HUDEP-2 (cell line): ENCODE data around the gene NCBP3.
"Not testable (repeated sequence)": the region's sequence is repeated elsewhere in the genome, so short reads cannot be mapped to it uniquely, and the experiment has no call there.

Source experiments
- DNase-seq, 76 experiments: peaks; one replicate each; lab custom pipeline; 2025; ENCODE audit not compliant: unreplicated experiment in 76 of 76; lab: John Stamatoyannopoulos, UW

The NCBP3 gene

DNA sequence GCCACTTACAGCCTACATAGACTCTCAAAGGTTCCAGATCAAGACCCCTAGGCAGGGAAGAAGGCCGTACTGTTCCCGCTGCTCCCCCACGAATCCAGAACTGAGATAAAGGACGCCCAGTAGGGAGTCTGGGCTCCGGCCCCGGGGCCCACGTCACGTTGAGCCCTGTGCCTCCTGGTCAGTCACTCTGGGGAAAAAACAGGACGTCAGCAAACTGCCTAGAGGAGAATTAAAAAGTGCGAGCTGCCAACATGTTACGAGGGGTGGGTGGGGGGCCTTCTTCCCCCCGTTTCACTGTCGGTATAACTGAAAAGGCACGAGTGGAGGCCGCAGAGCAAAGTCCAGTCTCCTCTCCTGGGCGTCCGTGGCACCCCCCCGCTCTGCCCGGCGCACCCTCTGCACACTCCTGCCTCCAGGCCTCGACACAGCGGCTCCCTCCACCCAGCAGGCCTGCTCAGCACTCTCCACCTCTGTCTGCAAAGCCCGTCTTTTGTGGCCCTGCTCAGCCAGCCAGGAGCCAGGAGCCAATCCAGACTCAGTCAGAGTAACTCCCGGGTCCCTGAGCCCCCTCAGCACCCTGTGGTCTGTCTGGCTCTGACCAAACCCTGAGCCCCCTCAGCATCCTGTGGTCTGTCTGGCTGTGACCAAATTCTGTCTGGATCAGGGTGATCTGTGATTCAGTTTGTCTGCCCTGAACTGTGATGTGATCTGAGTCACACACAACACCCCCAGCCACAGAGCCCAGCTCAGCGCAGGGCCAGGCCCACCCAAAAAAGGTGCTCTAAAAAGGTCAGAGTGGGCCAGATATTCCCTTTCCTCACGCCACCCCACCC, 51.3 kb downstream of the NCBP3 start:
- no peak for DNase-seq

DNA sequence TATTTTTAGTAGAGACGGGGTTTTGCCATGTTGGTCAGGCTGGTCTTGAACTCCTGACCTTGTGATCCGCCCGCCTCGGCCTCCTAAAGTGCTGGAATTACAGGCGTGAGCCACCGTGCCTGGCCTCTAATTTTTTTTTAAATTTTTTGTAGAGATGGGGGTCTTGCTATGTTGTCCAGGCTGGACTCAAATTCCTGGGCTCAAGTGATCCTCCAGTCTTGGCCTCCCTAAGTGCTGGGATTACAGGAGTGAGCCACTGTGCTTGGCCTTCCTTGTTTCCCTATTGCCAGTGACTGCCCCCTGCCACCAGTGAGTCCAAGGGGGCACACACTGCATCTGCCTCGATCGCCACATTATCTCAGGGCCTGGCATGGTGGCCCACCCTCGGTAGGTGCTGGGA, 51.9 kb downstream of the NCBP3 start:
- not testable (repeated sequence) for DNase-seq

DNA sequence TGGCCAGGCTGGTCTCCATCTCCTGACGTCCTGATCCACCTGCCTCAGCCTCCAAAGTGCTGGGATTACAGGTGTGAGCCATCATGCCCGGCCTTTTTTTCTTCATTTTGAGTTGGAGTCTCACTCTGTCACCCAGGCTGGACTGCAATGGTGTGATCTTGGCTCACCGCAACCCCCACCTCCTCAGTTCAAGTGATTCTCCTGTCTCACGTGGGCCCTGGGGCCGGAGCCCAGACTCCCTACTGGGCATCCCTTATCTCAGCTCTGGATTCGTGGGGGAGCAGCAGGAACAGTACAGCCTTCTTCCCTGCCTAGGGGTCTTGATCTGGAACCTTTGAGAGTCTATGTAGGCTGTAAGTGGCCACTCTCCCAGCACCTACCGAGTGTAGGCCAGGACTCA, 52.8 kb downstream of the NCBP3 start:
- not testable (repeated sequence) for DNase-seq

DNA sequence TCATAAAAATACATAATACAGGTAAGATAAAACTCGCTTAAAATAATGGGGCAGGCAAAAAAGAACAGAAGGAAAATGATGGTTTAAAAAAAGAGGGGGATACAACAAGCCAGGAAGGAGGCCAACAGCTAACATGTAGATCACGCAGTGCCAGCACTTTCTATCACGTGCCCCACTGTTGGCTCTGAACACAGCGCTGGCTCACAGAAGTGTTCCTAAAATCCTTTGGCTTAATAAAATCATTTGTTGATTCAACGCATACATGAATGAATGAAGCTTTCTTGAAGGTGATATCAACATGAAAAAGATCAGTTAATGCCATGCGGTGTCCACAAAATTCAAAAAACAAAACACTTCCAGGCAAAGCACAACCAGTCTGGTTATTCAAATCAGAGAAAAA, 53.6 kb downstream of the NCBP3 start:
- no peak for DNase-seq

DNA sequence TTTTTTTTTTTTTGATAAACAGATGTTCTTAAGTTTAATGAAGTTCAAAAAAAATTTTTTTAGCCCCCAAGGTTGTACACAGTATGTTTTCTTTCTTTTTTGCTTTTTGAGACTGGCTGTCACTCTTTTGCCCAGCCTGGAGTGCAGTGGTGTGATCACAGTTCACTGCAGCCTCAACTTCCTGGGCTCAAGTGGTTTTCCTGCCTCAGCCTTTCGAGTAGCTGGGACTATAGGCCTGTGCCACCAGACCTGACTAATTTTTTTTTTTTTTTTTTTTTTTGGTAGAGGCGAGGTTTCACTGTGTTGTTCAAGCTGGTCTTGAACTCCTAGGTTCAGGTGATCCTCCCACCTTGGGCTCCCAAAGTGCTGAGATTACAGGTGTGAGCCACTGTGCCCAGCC, 57.8 kb downstream of the NCBP3 start:
- no peak for DNase-seq

DNA sequence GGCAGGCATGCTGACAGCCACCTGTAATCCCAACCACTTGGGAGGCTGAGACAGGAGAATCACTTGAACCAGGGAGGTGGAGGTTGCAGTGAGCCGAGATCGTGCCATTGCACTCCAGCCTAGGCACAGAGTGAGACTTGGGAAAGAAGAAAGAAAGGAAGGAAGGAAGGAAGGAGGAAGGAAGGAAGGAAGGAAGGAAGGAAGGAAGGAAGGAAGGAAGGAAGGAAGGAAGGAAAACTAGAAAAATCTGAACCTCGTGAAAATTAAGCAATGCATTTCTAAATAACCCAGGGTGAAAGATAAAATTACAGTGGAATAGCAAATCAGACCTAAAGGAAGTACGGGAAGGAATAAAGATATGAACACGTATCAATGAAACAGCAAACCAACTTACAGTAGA, 60.7 kb downstream of the NCBP3 start:
- not testable (repeated sequence) for DNase-seq

DNA sequence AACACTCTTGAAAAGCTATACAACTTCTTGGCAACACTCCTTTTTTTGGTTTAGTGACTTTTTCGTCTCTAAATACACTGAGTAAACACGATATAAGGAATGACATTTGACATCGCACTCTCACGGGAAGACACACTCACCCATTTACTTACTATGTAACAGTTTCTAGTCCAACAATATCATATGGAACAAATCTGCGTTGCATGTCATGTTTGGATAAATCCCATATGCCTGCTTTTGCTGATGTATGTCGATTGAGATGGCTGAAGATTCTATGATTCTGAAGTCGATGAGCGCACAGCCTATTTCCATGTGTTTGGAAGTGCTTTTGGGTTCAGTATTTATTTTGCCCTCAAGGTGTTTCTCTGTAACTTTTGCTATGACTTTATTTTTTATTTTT, 63.3 kb downstream of the NCBP3 start:
- no peak for DNase-seq

DNA sequence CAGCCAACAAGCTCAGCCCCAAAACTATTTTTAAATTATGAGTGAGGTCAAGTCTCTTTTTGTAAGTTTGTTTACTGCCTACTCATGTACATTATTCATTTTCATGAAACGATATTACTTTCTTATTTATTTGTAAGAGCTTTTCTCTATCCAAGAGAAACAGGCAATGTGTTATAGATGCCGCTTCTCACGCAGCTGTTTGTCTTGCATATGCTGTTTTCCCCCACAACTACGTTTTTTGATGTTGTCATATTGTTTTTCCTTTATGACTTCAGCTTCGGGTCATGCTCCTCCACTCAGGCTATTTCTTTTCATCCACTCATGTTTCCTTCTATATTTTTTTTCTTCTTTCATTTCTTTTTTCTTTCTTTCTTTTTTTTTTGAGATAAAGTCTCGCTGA, 65.1 kb downstream of the NCBP3 start:
- no peak for DNase-seq

DNA sequence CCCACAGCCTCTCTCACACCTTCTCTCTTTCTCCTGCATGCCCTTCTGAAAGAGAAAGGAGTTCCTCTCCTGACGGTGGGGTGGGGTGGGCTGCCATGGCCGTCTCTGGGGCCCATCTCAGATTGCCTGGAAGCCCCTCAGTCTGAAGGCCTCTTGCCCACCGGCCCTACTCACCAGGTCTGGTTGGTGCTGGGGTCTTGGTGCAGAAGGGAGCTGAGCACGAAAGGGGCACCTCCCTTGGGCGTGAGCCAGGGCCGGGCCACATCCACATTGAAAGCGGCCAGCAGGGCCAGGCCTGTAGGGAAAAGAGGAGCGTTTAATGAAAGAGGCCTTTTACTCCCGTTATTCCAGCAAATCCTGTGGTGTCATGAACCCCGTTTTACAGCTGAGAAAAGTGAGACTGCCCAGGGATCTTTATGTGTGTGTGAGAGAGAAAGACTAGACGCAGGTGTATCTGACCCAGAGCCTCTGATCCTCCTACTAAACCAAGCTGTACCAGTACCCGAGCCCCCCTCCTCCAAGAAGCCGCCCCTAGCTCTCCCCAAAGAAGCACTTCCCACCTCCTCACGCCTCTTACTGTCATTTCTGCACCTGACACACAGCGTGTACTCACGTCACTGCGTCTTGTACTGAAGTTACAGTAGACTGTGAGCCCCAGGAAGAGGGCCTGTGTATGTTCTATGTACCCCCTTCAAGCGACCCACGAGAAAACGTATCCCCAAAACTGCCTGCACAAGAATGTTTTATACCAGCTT, 68.5 kb downstream of the NCBP3 start:
- DNase-seq = no peak

DNA sequence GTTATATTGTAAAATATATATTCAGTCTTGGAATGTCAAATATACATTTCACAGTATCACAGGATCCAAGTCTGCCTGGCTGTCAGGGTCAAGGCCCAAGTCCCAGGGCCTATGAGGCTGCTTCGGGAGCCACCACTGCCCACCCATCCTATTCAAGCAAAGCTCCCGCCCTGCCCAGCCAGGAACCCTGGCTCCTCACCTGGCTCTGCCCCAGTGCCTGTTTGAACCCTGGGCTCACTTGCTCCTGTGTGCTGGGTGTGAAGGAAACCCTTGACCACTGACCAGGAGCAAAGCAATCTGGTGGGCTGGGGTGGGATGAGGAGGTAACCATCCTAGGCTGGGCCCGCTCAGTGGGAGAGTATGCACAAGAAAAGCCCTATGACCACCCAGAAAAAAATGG, 72.1 kb downstream of the NCBP3 start:
- no peak for DNase-seq

DNA sequence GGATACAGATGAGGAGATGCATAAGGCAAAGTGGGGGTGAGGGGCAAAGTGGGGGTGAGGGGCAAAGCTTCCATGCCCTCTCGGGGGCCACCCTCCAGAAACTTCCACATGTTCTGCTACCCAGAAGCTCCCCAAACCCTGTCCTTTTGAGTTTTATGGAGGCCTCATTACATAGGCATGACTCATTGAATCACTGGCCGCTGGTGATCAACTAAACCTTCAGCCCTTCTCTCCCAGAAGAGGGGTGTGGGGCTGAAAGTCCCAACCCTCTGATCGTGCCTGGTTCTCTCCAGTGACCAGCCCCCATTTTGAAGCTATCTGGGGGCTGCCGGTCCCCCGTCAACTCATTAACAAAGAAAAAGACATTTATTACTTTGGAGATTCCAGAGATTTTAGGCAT, 72.5 kb downstream of the NCBP3 start:
- no peak for DNase-seq

DNA sequence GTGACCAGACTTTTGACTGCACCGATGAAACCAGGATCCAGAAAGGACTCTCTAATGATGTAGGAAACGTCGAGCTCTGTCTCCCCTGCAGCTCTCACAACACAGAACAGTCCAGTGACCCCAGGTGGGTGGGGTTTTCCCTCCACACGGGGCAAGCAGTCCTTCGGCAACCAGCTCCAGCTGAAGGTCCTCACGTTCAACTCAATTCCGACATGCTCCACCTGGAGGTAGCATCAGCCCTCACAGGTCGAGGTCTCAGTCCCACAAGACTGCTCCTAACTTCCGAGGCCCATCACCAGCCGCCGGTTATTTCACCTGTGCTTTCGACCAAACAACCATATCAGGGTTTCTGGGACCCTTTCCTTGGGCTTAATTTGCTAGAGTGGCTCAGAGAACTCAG, 73.3 kb downstream of the NCBP3 start:
- DNase-seq = no peak

DNA sequence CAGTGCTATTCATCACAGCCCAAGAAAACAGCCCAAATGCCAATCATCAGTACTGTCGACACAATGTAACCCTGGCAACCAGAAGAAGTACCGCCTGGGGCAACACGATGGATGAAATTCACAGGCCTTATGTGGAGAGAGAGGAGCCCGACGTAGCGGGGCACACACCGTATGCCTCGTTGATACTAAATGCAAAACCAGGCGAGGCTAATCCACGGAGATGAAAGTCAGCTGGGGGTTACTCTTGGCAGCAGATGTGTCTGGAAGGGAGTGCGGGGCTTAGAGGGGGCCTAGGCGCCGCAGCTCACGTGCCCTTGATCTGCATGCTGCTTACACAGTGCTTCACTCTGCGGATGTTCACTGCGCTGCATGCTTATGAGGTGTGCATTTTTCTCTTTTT, 74.9 kb downstream of the NCBP3 start:
- no peak for DNase-seq

DNA sequence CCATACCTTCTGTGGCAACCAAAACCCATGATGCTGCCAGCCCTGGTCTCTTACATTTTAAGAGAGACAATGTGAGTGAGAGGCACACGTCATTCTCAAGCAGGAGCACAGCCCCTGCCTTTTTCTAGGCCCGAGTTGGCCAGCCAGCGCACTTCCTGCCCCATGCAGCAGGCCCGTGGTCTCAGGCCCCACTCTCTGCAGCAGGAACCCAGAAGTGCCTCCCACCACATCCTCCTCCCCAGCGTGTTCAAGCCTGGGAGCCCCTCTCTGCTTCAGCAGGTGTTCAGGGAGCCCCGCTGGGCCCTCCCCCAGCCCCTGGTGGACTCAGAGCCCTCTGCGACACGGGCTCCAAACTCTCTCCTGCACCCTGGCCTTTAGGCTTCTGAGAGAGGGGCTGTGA, 75.6 kb downstream of the NCBP3 start:
- DNase-seq = no peak

DNA sequence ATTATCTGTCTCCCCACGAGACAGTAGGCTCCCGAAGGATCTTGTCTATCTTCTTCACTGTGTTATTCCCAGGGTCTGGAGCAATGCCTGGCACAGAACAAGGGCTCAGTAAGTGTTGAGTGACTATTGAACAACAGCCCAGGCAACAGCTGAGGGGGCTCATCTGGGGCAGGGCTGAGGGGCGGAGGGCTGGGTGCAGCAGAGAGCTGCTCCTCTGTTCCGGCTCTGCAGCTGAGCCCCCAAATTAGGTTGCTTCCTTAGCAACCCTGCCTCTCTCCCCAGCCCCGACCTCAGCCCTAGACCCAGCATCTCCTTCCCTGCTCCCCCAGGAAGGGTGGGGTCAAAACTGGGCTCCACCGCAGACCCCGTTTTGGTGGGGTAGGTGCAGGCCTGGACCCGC, 77.3 kb downstream of the NCBP3 start:
- no peak for DNase-seq

DNA sequence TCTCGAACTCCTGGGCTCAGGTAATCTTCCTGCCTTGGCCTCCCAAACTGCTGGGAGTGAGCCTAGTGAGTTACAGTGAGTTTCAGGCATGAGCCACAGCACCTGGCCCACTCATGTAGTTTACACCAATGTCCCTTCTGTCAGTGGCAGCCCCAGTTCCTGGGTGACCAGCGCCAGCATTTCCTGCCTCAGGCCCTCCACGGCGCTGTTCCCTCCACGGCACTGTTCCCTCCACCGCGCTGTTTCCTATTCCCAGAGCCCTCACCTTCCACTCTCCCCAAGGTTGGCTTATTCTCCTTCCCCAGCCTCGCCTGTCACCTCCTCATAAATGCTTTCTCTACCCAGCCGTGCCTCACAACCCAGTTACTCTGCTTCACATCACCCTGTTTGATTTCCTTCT, 77.7 kb downstream of the NCBP3 start:
- no peak for DNase-seq

DNA sequence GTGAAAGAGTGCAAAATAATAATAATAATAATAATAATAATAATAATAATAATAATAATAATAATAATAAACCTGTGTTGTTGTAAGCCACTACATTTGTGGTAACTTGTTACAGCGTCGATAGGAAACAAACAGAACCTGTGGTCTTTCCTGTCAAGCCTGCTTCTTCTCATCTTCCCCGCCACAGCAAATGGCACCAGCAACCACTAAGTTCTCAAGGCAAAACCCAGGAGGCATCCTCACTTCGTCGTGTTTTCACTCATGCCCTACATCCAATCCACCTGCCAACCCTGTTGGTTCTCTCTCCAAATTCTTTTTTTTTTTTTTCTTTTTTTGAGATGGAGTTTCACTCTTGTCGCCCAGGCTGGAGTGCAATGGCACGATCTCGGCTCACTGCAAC, 79.3 kb downstream of the NCBP3 start:
- no peak for DNase-seq

DNA sequence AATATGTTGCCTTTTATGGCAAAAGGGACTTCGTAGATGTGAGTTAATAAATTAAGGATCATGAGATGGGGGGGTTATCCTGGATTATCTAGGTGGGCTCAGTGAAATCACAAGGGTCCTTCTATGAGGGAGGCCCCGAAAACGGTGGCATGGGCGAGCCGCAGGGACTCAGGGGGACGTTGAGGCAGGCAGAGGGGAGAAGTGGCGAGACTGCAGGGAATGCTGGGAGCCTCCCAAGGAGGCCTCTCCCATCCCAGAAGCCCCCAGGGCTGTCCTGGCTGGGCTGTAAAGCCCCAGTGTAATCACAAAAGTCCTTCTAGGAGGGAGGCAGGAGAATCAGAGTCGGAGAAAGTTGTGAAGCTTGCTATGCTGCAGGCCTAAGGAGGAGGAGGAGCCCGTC, 80.1 kb downstream of the NCBP3 start:
- no peak for DNase-seq

DNA sequence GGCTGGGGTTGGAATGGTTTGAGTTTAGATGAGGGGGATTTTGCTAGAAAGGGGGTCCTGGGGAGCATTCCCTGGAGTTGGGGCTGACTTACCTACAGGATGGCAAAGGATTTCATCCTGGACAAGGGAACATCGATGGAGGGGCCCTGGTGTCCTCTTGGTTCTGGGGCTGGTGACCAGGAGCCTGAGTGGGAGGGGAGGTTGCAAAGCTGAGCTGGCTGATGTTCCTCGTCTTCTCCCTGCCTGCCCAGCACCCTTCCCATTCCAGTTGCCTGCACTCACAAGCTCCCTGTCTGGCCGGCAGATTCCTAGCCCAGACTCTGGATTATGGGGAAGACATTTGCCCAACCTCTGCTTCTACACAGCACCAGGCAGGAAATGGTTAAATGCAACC, 82.3 kb downstream of the NCBP3 start:
- no peak for DNase-seq

DNA sequence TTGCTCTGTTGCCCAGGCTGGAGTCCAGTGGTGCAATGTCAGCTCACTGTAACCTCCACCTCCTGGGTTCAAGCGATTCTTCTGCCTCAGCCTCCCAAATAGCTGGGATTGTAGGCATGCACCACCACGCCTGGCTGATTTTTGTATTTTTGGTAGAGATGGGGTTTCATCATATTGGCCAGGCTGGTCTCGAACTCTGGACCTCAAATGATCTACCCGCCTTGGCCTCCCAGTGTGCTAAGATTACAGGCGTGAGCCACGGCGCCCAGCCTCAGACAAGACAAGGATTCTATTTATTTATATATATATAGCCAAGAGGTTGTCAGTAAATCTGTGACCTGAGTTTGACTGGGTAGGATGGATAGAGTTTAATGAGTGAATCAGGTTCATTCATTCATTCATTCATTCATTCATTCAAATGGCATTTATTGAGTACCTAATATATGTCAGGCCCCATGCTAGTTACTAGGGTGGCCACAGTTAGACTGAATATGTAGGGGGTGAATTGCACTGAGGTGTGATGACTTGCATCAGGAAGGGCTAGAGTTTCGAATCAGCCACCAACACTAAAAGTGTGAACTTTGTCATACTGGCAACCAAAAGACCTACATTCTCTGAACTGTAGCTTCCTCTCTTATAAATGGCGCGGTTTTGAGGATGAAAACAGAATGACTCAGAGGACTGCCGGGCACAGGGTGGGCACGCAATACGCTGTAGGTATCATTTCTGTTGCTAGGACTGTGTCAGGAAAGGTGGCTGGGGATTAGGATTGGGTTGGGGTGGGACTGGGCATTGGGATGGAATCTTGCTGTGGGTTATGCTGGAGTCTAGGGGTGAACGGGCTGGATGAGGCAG, 82.9 kb downstream of the NCBP3 start:
- DNase-seq = no peak

DNA sequence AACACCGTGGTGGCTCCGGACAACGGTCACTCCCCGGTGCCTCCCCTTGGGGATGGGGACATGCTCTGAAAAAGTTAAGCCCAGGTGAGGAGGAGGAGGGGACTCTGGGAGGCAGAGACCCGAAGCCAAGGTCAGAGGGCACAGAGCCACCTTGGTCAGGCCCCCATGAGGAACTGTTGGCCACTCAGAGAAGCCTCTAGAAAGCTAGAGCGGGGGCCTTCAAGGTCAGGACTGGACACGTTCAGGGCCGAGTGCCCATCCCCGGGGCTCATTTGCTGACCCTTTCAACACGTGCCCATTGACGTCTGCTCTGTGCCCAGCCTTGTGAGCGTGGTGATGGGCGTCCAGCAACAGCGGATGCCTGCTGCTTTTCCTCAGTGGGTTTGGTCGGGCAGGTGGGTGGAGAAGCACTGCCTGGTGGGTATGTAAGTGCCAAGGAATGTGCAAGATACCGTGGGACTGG, 84.1 kb downstream of the NCBP3 start:
- DNase-seq = no peak
